GM19455 (cell line): ENCODE measurements around the gene PPP6R2.

Source experiments
- ATAC-seq: cut with Tn5 transposase; IDR thresholded peaks from one replicate; pipeline ENCODE4 v1.9.1; 2021; ENCODE audit not compliant: unreplicated experiment

The PPP6R2 gene

GRCh38 chr22:50464451-50464850 is 121.3 kb downstream of the PPP6R2 start:
- no peak for ATAC-seq

DNA sequence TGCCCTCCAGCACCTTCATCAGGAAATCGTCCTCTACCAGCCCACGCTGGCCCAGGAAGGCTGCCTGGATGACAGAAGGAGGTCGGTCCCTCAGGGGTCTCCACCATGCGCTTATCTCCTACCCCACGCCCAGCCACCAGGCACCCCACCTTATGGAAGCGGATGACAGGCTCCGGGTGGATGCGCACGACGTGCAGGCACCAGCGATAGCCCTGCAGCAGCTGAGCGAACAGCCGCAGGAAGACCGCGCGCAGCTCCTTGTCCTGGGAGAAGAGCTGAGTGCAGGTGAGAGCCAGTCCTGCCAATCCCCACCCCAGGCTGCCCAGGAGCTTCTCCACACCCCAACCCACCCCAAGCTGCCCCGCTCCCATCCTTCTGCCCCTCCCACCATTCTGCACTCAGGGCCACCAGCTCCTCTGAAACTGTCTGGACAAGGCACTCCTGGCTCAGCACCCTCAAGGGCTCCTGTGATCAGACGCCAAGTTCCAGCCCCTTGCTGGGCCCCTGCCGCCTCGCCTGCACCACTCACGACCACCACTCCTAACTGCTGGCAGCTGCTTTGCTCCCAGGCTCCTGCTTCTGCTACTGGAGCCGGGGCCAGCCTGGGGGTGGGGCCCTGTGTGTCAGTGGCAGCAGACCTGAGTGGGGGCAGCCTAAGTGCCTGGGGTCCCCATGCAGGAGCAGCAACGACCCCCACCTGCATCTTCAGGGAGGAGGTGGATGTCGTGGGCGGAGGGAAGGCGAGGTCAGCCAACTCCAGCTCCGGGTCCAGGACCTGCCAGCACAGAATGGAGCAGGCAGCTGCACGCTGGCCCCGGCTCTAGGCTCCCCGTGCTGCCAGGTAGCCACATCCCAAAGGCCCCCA is 122.2 kb downstream of the PPP6R2 start:
- ATAC-seq, result no peak

GRCh38 chr22:50467341-50467740 is 124.2 kb downstream of the PPP6R2 start:
- no peak for ATAC-seq

DNA sequence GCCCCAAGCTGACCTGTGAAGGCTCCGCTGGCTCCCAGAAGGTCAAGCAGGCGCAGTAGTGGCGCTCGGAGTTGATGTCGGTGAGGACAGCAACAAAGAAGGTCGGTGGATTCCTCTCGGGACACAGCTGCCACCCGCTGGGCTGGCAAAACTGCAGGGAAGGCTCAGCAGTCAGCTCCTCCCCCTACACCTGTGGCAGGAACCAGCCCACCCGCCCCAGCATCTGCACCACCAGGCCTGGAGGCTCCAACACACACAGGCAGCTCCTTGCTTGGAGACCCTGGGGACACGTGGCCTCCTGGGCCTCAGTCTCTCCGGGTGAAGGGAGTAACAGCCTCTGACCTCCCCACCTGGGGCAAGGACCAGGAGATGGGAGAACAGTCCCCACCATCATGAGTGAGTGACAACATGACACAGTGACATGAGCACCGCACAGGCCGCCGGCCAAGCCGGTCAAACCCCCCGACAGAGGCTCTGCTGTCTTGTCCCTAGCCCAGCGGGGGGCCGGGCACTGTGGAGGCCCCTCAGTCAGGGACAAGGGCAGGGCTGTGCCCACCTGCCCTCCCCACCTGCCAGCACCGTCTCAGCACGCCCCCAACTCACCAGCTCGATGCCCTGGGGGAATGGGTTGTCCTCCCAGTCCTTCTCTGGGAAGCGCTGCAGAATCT is 124.8 kb downstream of the PPP6R2 start:
- no peak for ATAC-seq

GRCh38 chr22:50468626-50469025 is 125.5 kb downstream of the PPP6R2 start:
- ATAC-seq, result no peak

DNA sequence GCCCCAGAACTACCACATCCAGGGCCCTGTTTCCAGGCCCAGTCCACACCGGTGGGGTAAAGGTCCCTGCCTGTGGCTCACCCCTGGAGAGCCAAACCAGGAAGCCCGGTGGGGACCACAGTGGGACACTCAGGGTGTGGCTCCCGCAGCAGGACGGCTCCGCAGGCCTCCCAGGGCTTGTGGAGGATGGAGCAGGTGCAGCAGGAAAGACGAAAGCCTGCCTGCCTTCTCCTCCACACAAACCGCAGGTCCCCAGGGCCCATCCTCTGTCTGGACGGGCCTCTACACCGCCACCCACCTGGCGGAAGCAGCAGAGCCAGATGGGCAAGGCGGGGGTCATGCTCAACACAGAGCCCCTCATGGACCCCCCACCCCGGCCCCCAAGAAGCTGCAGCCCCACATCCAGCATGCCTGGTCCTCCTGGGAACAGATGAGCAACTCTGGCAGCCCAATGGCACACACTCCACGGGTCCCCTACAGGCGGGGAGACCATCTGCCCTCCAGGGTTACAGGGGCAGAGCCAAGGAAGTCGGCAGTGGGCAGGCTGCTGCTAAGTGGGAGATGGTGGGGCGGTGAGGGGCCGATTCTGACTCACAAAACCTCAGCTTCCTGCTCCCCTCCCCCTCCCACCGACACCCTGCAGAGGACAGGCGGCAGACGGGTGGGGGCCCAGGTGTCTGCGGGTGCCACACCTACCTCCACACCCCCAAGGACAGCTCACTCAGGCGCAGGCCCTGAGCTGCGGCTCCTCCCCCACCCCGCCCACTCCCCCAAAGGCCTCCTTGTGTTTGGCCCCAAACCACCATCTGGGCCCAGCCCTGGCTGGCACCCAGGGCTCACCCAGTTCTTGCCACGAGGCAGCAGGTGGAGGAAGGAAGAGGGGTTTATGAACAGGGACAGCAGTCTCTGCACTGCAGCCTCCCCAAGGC is 126.5 kb downstream of the PPP6R2 start:
- ATAC-seq, result peak; percentile 41

DNA sequence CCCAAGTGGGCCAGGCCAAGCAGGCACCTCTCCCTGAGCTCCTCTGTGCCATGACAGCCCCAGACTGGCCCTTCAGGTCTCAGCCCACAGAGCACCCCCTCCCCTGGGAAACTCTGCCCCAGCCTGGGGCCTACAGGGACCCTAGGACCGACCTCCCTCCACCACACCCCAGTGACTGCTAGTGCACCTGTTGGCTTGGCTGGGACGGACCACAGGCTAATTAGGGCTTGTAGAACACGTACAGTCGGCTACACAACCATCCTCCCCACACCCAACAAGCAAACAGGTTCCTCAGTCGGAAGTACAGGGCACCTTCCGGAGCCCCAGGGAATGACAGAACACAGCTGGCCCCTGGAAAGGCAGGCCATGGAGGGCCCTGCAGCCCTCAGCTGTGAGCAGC is 127.4 kb downstream of the PPP6R2 start:
- no peak for ATAC-seq

DNA sequence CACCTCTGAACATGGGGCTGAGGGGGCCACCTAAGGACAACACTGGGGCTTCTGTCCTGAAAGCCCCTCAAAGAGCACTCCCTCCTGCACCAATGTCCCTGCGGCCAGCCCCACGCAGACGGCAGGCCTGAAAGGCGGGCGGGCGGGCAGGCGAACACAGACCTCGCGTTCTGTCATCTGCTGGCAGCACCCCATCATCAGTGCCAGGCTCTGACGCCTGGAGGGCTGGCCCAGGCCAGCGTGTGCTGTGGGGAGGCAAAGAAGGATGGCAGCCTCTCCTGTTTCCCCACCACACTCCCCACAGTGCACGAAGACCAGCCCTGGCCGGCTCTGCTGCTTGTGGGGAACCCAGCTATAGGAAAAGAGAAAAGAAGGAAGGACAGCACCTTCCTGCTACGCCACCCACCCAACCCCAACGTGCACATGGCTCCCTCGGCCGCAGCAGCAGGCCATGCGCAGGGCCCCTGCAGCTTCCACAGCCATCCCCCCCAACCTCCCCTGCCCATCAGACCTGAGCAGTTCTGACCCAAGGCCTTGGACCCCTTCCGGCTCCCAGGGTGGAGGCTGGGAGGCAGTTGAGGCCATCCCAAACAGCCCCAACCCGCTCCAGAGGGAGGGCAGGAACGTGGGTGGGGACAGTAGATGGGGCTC is 128.2 kb downstream of the PPP6R2 start:
- ATAC-seq, result no peak

DNA sequence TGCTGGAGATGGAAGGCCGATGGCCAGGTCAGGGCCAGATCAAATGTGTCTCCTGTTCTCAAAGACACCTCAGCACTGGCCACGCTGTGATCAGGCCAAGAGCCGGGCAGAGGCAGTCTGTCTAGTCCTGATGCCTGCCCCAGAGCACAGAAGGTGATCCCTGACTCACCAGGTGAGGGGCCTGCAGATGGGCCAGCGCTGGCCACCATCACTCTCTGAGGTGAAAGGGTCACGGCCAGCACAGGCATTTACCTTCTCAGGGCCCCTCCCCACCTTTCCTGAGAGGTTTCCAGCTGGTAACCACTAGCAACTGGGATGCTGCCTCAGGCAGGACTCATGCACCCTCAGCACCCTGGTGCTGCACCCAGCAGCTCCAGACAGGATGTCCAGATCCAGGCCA is 128.8 kb downstream of the PPP6R2 start:
- no peak for ATAC-seq

DNA sequence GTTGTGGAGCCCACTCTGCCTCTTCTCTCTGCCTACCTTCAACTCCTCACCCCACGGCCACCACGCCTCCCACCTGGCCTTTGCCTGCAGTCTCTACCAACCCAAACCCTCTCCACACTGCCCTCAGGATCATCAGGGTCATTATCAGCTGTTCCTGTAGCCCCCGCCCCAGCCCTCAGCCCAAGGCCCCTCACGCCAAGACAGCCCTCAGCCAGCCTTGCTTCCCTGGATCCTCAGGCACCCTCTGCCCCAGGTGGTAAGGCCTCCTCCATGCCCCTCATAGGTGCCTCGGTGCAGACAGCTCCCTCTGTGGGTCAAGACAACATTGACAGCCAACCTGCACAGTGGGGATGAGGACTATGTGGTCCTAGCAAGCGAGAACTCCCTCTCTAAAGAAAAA is 130.0 kb downstream of the PPP6R2 start:
- no peak for ATAC-seq

GRCh38 chr22:50473855-50474671 is 130.9 kb downstream of the PPP6R2 start:
- ATAC-seq, result no peak

DNA sequence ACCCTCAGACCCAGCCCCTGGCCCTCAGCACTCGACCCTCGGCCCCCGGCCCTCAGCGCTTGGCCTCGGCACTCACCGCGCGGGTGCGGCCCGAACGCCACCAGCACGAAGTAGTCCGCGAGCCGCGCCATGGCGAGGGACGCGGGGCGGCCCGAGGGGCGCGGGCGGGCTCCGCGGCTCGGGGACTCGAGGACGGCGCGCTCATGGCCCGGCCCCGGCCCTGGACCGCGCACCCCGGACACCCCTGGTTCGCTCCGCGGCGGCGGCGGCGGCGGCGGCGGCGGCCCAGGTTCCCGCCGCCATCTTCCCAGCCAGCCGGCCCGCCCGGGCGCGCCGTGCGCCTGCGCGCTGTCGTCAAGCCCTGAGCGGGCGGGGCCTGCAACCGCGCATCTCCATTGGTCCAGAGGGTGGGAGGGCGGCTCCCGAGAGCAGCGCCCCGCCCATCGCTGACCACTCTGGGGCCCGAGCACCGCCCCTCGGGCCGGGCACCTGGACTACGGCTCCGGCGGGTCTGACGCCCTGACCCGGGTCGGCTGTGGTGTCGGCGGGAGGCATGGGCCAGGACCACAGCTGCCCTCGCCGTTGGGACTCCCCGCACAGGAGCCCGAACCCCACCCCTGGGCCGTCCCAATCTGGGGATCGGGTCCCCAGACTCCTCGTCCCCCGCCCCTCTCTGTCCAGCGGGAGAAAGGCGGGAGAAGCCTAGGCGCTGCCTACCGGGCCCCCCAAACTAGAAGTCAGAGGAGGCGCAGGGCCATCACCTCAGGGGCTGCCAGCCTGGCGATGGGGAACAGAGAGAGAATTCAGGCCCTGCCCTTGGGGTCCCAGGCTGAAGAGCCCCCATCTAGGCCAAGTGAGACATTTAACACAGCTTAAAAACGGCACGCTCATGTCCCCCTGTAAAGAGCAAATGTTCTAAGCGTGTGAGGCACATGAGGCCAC is 131.9 kb downstream of the PPP6R2 start, which contains the start of gene SBF1:
TSS of gene SBF1 (minus strand) at position 326 of the 942 bp plus-strand sequence. CDS start at position 131, 195 bp downstream.
- peak; percentile 59 for ATAC-seq

- ATAC-seq, result no peak
Measured at GRCh38 chr22:50475652-50476002, 132.5 kb downstream of the PPP6R2 start.

GRCh38 chr22:50476868-50477267 is 133.7 kb downstream of the PPP6R2 start:
- ATAC-seq, result no peak

DNA sequence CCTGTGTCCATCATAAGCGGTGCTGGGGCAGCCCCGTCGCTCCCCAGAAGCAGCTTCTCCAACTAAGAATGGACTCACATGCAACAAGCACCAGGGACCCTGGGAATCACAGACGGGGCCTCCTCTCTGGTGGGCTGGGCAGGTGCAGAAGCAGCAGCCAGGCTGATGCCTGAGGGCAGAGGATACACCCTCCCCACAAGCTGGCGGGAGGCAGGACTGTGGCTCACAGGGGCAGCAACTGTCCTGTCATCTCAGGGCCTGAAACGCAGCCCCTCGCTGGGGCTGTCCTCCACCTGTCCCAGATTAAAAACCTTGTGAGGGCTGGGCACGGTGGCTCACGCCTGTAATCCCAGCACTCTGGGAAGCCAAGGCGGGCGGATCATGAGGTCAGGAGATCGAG is 134.8 kb downstream of the PPP6R2 start:
- no peak for ATAC-seq

DNA sequence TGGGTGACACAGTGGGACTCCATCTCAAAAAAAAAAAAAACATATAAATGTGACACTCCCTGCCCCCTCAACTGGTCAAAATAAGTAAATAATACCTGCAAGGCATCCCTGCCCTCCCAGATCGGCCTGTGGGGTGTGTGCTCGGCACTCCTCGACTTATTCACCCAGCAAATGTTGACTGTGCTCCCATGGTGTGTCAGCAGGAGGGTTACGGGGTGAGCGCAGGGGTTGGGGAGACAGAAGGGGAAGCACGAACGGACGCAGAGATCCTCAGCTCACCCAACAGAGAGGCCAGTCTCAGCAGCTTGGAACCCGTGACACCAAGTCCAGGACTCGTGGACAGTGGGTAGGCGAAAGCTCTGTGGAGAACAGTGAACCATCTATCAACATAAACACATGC is 136.6 kb downstream of the PPP6R2 start:
- ATAC-seq, result no peak

GRCh38 chr22:50481045-50481439 is 137.9 kb downstream of the PPP6R2 start:
- no peak for ATAC-seq

- ATAC-seq, result no peak
Measured at GRCh38 chr22:50481440-50482106, 138.4 kb downstream of the PPP6R2 start, which contains the start of gene ADM2. ADM2 (plus strand) TSS chr22:50481543; CDS start chr22:50481848, 305 bp downstream.
